Thyroid gland (tissue), 4 donors: Measurements from ENCODE around the gene RCOR1.

Experiments
- POLR2A ChIP-seq, 2 donors: fragments of 450-650 bp; IDR thresholded peaks; one replicate each; pipeline ENCODE4 v1.6.1; 2017; ENCODE audit warnings: antibody characterized with exemption in 2 of 2, mild to moderate bottlenecking in 2 of 2, moderate library complexity in 1 of 2
- TF ChIP-seq, protein P1 (sequence below), 6 experiments: fragments of 200-600 bp in 3 of 6; fragments of 450-650 bp in 3 of 6; sonication (generic) in 3 of 6; IDR thresholded peaks; one replicate each; pipeline ENCODE4 v1.5.1; 2016 to 2019; ENCODE audit warnings: antibody characterized with exemption in 6 of 6, mild to moderate bottlenecking in 2 of 6, inconsistent platforms in 1 of 6, moderate library complexity in 1 of 6

GRCh38 chr14:102750376-102750775 is 157.9 kb downstream of the RCOR1 start:
- TF ChIP-seq, protein P1, sequence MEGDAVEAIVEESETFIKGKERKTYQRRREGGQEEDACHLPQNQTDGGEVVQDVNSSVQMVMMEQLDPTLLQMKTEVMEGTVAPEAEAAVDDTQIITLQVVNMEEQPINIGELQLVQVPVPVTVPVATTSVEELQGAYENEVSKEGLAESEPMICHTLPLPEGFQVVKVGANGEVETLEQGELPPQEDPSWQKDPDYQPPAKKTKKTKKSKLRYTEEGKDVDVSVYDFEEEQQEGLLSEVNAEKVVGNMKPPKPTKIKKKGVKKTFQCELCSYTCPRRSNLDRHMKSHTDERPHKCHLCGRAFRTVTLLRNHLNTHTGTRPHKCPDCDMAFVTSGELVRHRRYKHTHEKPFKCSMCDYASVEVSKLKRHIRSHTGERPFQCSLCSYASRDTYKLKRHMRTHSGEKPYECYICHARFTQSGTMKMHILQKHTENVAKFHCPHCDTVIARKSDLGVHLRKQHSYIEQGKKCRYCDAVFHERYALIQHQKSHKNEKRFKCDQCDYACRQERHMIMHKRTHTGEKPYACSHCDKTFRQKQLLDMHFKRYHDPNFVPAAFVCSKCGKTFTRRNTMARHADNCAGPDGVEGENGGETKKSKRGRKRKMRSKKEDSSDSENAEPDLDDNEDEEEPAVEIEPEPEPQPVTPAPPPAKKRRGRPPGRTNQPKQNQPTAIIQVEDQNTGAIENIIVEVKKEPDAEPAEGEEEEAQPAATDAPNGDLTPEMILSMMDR (IDR thresholded peaks at IDR 0.05) = no peak
- TF ChIP-seq POLR2A (IDR thresholded peaks at IDR 0.05) = no peak
